HFFc6 (cell line): Measurements from ENCODE around the gene PYROXD2. TPM values are rescaled to one million over a fixed set of nuclear protein-coding genes. Genes with fewer than 3 reads are reported as not detected.

Experiments
- DNase-seq: peaks from one replicate; pipeline ENCODE4 v3.0.0-alpha.2; 2018
- H3K27ac Mint-ChIP-seq: 2 replicates; pipeline ENCODE4 v1.8.0; 2020; ENCODE audit warnings: mild to moderate bottlenecking, mixed read lengths
- H3K27me3 Mint-ChIP-seq: 2 replicates; pipeline ENCODE4 v1.8.0; 2021; ENCODE audit warnings: mild to moderate bottlenecking, moderate library complexity, mixed read lengths; ENCODE audit not compliant: insufficient read depth
- H3K36me3 Mint-ChIP-seq: 2 replicates; pipeline ENCODE4 v1.8.0; 2021; ENCODE audit warnings: low read depth, mixed read lengths
- H3K4me1 Mint-ChIP-seq: 2 replicates; pipeline ENCODE4 v1.8.0; 2020; ENCODE audit warnings: low read depth, mixed read lengths
- H3K4me3 Mint-ChIP-seq: 2 replicates; pipeline ENCODE4 v1.8.0; 2020; ENCODE audit warnings: mild to moderate bottlenecking, moderate library complexity, mixed read lengths
- H3K9me3 Mint-ChIP-seq: 2 replicates; pipeline ENCODE4 v1.8.0; 2020; ENCODE audit warnings: mild to moderate bottlenecking, mixed read lengths
- total RNA-seq, 6 experiments: library from RNA; stranded (reverse); fragmentation: NEBNext Ultra II Directional; extraction: Animal tissue kit (Norgen Biotek cat#: 25700); gene quantifications; 2 replicates in 1 of 6; 3 replicates in 5 of 6; pipeline ENCODE4 v1.2.3, GENCODE V29; 2021
- TF ChIP-seq, protein P1 (sequence below): fragments of 200-600 bp; sonication (generic); IDR thresholded peaks from 2 replicates; pipeline ENCODE4 v1.5.0; 2021; ENCODE audit warnings: antibody characterized with exemption, mild to moderate bottlenecking

The PYROXD2 gene
- total RNA-seq, 6 experiments from 2014 or later, result 7.6 to 10.3 (median 8.9) TPM

- Mint-ChIP-seq H3K36me3 (peaks cover 26% of the 10 kb centered on the region), H3K4me1 (peaks cover 6% of the 10 kb centered on the region), H3K27me3 (peaks cover 2% of the 10 kb centered on the region; the same call in 1 of the 2 replicates), H3K27ac (no peak overlapping the region), H3K4me3 (no peak overlapping the region), H3K9me3 (peaks cover 6% of the 10 kb centered on the region)
- DNase-seq, result no peak
- TF ChIP-seq, protein P1, sequence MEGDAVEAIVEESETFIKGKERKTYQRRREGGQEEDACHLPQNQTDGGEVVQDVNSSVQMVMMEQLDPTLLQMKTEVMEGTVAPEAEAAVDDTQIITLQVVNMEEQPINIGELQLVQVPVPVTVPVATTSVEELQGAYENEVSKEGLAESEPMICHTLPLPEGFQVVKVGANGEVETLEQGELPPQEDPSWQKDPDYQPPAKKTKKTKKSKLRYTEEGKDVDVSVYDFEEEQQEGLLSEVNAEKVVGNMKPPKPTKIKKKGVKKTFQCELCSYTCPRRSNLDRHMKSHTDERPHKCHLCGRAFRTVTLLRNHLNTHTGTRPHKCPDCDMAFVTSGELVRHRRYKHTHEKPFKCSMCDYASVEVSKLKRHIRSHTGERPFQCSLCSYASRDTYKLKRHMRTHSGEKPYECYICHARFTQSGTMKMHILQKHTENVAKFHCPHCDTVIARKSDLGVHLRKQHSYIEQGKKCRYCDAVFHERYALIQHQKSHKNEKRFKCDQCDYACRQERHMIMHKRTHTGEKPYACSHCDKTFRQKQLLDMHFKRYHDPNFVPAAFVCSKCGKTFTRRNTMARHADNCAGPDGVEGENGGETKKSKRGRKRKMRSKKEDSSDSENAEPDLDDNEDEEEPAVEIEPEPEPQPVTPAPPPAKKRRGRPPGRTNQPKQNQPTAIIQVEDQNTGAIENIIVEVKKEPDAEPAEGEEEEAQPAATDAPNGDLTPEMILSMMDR, result no peak
Observed at GRCh38 chr10:98429320-98430072, 14.5 kb upstream of the PYROXD2 start.

DNA sequence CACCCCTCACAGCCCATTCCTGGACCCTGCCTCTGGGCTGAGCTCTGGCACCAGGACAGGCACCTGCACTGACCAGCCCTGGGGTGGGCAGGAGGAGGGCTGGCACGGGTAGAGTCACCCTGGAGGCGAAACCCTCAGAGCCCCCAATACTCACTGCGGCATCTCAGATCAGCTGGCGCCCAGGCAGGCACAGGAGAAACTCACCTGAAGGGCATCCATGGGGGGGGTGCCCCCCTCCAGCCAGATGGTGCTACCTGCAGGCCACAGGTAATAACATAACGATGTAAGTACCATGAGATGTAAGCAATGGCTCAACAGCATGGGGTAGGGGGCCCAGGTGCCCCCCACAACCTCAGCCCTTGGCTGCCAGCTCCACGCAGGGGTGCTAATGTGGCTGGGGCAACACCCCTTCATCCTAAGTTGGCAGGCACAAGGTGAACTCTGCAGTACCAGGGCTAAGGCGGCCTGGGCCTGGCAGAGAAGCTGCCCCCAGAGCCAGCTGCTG is 12.1 kb upstream of the PYROXD2 start:
- TF ChIP-seq, protein P1, result no peak
- no peak overlapping the region for H3K4me3 Mint-ChIP-seq
- no peak overlapping the region for H3K27ac Mint-ChIP-seq

DNA sequence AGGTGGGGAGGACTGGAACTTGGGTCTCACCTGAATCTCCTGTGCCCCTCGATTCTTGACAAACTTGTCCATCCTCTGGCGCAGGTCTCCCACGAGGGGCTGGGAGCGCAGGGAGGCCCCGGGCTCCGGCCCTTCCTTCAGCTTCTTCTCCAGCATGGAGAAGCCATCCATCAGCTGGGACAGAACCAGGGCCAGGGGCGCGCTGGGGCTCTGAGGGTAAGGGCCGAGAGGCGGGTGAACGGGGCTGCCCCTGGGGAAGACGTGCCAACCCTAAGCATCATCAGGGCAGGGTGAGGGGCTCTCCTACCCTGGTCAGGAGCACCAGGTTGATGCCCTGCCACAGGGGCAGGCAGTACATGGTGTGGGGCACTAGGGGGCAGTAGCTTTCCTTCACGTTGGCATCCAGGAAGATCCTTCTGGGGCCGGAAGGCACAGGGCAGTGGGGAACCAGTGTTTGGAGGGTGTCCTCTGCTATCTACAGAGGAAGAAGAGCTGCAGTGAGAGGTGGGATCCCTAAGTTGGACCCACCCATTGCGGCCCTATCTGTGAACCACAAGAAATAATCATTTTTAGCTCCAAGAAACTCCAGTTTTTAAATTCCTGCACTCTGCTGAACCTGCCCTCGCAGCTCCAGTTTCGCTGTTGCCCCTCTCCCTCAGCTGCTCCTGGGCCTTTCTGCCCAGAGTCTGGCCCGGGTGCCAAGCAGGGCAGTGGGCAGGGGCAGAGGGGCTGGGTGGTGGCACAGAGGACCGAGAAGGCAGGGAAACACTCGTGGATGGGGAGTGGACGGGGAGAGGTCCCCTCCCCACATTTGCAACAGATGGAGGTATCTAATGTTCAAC is 10.8 kb upstream of the PYROXD2 start:
- H3K4me3 Mint-ChIP-seq, result no peak overlapping the region
- no peaks in the 10 kb centered on the region for H3K9me3 Mint-ChIP-seq
- H3K36me3 Mint-ChIP-seq, result no peaks in the 10 kb centered on the region
- TF ChIP-seq, protein P1, result peak; percentile 84
- H3K27me3 Mint-ChIP-seq, result peaks cover 2% of the 10 kb centered on the region; the same call in 1 of the 2 replicates
- no peaks in the 10 kb centered on the region for H3K4me1 Mint-ChIP-seq
- H3K27ac Mint-ChIP-seq, result no peak overlapping the region
- DNase-seq, result peak; percentile 26

More for the DNA sequence above, 12.1 kb upstream of the PYROXD2 start:
- no peak for DNase-seq
- Mint-ChIP-seq H3K4me1 (no peaks in the 10 kb centered on the region), H3K27me3 (peaks cover 2% of the 10 kb centered on the region; the same call in 1 of the 2 replicates), H3K36me3 (peaks cover 9% of the 10 kb centered on the region), H3K9me3 (no peaks in the 10 kb centered on the region; the same call in 1 of the 2 replicates)

DNA sequence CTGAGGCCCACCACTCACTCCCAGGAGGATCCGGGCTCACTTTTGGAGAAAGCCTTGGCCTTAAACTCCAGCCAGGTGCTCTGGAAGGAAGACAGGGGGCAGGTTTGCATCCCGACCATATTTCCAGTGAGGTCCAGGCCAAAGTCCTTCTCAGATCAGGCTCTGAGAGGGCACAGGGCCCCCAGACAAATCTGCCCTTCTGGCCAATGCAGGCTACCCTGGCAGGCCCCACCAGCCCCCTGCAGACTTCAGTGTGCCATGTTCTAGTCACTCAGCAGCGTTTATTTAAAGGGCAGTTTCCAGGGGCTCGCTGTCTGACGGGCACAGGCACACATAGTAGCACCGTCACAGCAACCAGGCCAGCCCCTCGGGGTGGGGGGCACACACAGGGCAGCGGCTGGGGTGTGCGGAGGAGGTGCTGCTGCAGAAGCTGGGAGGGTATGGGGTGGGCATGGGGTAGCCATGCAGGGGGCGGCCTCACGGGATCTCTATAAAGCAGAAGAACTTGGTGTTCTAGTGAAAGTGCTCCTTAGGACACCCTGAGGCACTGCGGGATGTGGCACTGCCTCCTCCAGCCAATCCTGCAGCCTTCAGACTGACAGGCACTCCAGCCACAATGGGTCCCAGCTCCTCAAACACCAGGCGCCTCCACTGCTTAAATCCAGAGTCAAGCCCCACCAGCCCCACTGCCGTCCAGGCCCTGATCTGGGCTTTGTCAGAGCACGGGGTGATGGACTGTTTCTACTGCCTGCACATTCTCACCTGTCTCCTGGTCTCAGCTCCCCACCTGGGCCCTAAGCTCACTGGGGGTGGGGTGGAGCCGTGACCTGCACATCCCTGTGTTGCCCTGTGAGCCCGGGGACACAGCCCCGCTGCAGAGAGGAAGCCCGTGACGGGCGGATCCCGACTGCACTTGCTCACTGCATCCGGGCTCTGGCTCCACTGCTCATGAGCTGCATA is 9.6 kb upstream of the PYROXD2 start:
- no peak overlapping the region for H3K4me3 Mint-ChIP-seq
- TF ChIP-seq, protein P1, result no peak
- H3K27me3 Mint-ChIP-seq, result peaks cover 2% of the 10 kb centered on the region; the same call in 1 of the 2 replicates
- peaks cover 4% of the 10 kb centered on the region for H3K36me3 Mint-ChIP-seq
- no peaks in the 10 kb centered on the region for H3K4me1 Mint-ChIP-seq
- DNase-seq, result no peak
- no peak overlapping the region for H3K27ac Mint-ChIP-seq
- H3K9me3 Mint-ChIP-seq, result no peaks in the 10 kb centered on the region

GRCh38 chr10:98423691-98424120 is 8.7 kb upstream of the PYROXD2 start:
- no peak overlapping the region for H3K27ac Mint-ChIP-seq
- no peaks in the 10 kb centered on the region for H3K4me1 Mint-ChIP-seq
- peaks cover 3% of the 10 kb centered on the region for H3K27me3 Mint-ChIP-seq
- no peaks in the 10 kb centered on the region for H3K9me3 Mint-ChIP-seq
- TF ChIP-seq, protein P1, result no peak
- no peak for DNase-seq
- no peak overlapping the region for H3K4me3 Mint-ChIP-seq
- peaks cover 5% of the 10 kb centered on the region for H3K36me3 Mint-ChIP-seq
